ENCODE results near the gene PBX4.
"Not testable (repeated sequence)": the region's sequence is repeated elsewhere in the genome, so short reads cannot be mapped to it uniquely, and the experiment has no call there.

Gene PBX4

DNA sequence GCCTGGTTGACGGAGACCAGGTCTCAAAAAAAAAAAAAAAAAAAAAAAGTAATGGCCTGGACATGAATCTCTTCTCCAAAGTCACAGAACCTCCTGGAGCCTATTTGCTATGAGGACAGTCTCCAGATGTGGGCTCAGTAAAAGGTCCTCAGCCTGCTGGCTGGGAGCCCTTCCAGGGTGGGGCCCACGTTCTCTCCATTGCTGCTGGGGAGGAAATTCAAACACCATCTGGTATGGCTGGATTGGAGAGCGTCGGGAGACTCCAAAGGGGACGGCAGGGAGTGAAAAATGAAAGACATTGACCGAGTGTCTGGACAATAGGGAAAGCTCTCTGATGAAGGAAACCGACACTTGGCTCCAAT is 1.3 kb upstream of the PBX4 start:
- Histone ChIP-seq H3K4me2 (ENCODE audit: low read length) (no peak overlapping the region), H3K27me3 (ENCODE audit: control insufficient read depth, insufficient read depth, low read length) (no peaks in the 10 kb centered on the region), H3K36me3 (ENCODE audit: insufficient read depth, low read length) (no peaks in the 10 kb centered on the region), H3K4me3 (ENCODE audit: low read length) (no peak overlapping the region), H3K9me3 (replicated peaks; ENCODE audit: low read length) (no peaks in the 10 kb centered on the region), H3K9ac (ENCODE audit: low read depth, low read length) (no peak overlapping the region), H3K4me1 (ENCODE audit: control insufficient read depth, insufficient read depth, low read length) (no peaks in the 10 kb centered on the region)

GRCh38 chr19:19619181-19619848 is 828 bp upstream of the PBX4 start:
- H3K36me3 ChIP-seq (ENCODE audit: insufficient read depth, low read length) = no peaks in the 10 kb centered on the region
- no peaks in the 10 kb centered on the region for H3K4me1 ChIP-seq (ENCODE audit: control insufficient read depth, insufficient read depth, low read length)
- H3K9ac ChIP-seq (ENCODE audit: low read depth, low read length) = no peak overlapping the region
- H3K4me3 ChIP-seq (ENCODE audit: low read length) = peak overlapping the region; percentile 65
- H3K9me3 ChIP-seq (replicated peaks; ENCODE audit: low read length) = no peaks in the 10 kb centered on the region
- peak overlapping the region; percentile 73 for H3K4me2 ChIP-seq (ENCODE audit: low read length)
- H3K27me3 ChIP-seq (ENCODE audit: control insufficient read depth, insufficient read depth, low read length) = no peaks in the 10 kb centered on the region

DNA sequence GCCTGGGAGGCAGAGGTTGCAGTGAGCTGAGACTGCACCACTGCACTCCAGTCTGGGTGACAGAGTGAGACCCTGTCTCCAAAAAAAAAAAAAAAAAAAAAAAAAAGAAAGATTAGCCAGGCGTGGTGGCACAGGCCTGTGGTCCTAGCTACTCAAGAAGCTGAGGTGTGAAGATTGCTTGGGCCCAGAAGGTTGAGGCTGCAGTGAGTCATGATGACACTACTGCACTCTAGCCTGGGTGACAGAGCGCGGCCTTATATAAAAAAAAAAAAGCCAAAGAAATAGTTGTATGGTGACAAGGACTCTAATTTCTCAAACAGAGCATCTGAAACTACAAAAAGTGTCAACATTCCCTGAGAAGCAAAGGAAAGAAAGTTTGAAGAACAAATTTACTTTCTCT is 3.4 kb downstream of the PBX4 start:
- no peaks in the 10 kb centered on the region for H3K36me3 ChIP-seq (ENCODE audit: insufficient read depth, low read length)
- H3K4me2 ChIP-seq (ENCODE audit: low read length) = no peak overlapping the region
- H3K4me1 ChIP-seq (ENCODE audit: control insufficient read depth, insufficient read depth, low read length) = peaks cover 2% of the 10 kb centered on the region
- H3K27me3 ChIP-seq (ENCODE audit: control insufficient read depth, insufficient read depth, low read length) = no peaks in the 10 kb centered on the region
- no peak overlapping the region for H3K4me3 ChIP-seq (ENCODE audit: low read length)
- no peak overlapping the region for H3K9ac ChIP-seq (ENCODE audit: low read depth, low read length)
- no peaks in the 10 kb centered on the region for H3K9me3 ChIP-seq (replicated peaks; ENCODE audit: low read length)

- peaks cover 2% of the 10 kb centered on the region for H3K27me3 ChIP-seq (ENCODE audit: control insufficient read depth, insufficient read depth, low read length)
- no peak overlapping the region for H3K4me2 ChIP-seq (ENCODE audit: low read length)
- H3K4me3 ChIP-seq (ENCODE audit: low read length) = no peak overlapping the region
- H3K36me3 ChIP-seq (ENCODE audit: insufficient read depth, low read length) = no peaks in the 10 kb centered on the region
- no peak overlapping the region for H3K9ac ChIP-seq (ENCODE audit: low read depth, low read length)
- no peaks in the 10 kb centered on the region for H3K9me3 ChIP-seq (replicated peaks; ENCODE audit: low read length)
- peaks cover 2% of the 10 kb centered on the region for H3K4me1 ChIP-seq (ENCODE audit: control insufficient read depth, insufficient read depth, low read length)
Observed at GRCh38 chr19:19613506-19613905, 5.0 kb downstream of the PBX4 start.

DNA sequence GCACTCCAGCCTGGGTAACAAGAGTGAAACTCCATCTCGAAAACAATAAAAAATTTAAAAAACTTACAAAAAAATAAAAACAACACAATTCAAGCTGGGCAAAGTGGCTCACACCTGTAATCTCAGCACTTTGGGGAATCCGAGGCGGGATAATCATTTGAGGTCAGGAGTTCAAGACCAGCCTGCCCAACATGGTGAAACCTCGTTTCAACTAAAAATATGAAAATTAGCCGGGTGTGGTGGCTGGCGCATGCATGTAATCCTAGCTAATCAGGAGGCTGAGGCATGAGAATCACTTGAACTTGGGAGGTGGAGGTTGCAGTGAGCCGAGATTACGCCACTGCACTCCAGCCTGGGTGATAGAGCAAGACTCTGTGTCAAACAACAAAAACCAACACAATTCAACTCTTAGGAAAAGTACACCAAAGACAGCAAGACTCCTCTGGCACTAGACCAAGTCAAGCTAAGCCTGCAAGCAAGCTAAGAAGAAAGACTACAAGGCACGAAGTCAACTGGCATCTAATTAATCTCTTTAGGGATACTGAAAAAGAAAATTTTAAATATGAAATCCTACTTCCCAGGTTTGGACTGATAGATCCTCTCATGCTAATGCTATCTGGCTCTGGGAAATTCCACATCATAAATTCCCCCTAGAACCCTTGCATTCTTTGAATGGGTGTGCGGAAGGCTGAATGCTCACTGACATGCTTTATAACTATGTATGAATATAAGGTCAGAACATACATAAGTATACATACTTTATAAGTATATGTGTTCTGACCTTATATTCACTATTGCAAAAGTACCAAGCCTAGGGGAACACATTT is 7.9 kb downstream of the PBX4 start:
- peaks cover 2% of the 10 kb centered on the region for H3K4me1 ChIP-seq (ENCODE audit: control insufficient read depth, insufficient read depth, low read length)
- H3K9ac ChIP-seq (ENCODE audit: low read depth, low read length) = no peak overlapping the region
- no peaks in the 10 kb centered on the region for H3K9me3 ChIP-seq (replicated peaks; ENCODE audit: low read length)

GRCh38 chr19:19606686-19607085 is 11.8 kb downstream of the PBX4 start:
- H3K9me3 ChIP-seq (replicated peaks; ENCODE audit: low read length); H3K4me2 ChIP-seq (ENCODE audit: low read length); H3K36me3 ChIP-seq (ENCODE audit: insufficient read depth, low read length); H3K9ac ChIP-seq (ENCODE audit: low read depth, low read length); H3K27me3 ChIP-seq (ENCODE audit: control insufficient read depth, insufficient read depth, low read length); H3K4me3 ChIP-seq (ENCODE audit: low read length); H3K4me1 ChIP-seq (ENCODE audit: control insufficient read depth, insufficient read depth, low read length): not testable (repeated sequence)

More for the DNA sequence above, 7.9 kb downstream of the PBX4 start:
- H3K4me2 ChIP-seq (ENCODE audit: low read length) = no peak overlapping the region
- H3K4me3 ChIP-seq (ENCODE audit: low read length) = no peak overlapping the region
- no peaks in the 10 kb centered on the region for H3K36me3 ChIP-seq (ENCODE audit: insufficient read depth, low read length)
- H3K27me3 ChIP-seq (ENCODE audit: control insufficient read depth, insufficient read depth, low read length) = peaks cover 7% of the 10 kb centered on the region

DNA sequence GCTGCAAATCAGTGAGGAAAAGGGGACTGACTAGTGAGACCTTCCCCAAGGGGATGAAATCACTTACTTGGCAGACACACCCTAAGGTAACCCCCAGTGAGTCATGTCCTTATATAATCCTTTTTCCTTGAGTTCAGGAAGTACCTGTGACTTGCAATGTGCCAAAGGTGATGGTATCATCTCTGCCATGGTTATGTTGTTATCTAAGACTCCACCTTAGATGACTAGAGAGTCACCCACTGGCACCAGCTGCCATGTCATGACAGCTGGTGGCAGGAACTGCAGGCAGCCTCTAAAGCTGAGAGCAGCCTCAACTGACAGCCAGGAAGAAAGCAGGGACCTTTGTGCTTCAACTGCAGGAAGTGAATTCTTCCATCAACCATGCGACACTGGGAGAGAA is 12.5 kb downstream of the PBX4 start:
- H3K9me3 ChIP-seq (replicated peaks; ENCODE audit: low read length) = no peaks in the 10 kb centered on the region
- no peak overlapping the region for H3K9ac ChIP-seq (ENCODE audit: low read depth, low read length)
- H3K36me3 ChIP-seq (ENCODE audit: insufficient read depth, low read length) = no peaks in the 10 kb centered on the region
- H3K27me3 ChIP-seq (ENCODE audit: control insufficient read depth, insufficient read depth, low read length) = peaks cover 7% of the 10 kb centered on the region
- no peak overlapping the region for H3K4me3 ChIP-seq (ENCODE audit: low read length)
- H3K4me1 ChIP-seq (ENCODE audit: control insufficient read depth, insufficient read depth, low read length) = no peaks in the 10 kb centered on the region
- no peak overlapping the region for H3K4me2 ChIP-seq (ENCODE audit: low read length)

GRCh38 chr19:19602713-19603324 is 15.7 kb downstream of the PBX4 start:
- H3K9ac ChIP-seq (ENCODE audit: low read depth, low read length) = no peak overlapping the region
- H3K36me3 ChIP-seq (ENCODE audit: insufficient read depth, low read length) = no peaks in the 10 kb centered on the region
- no peaks in the 10 kb centered on the region for H3K4me1 ChIP-seq (ENCODE audit: control insufficient read depth, insufficient read depth, low read length)
- no peak overlapping the region for H3K4me3 ChIP-seq (ENCODE audit: low read length)
- H3K27me3 ChIP-seq (ENCODE audit: control insufficient read depth, insufficient read depth, low read length) = peaks cover 5% of the 10 kb centered on the region
- no peak overlapping the region for H3K4me2 ChIP-seq (ENCODE audit: low read length)
- no peaks in the 10 kb centered on the region for H3K9me3 ChIP-seq (replicated peaks; ENCODE audit: low read length)

- peaks cover 6% of the 10 kb centered on the region for H3K27me3 ChIP-seq (ENCODE audit: control insufficient read depth, insufficient read depth, low read length)
- H3K9me3 ChIP-seq (replicated peaks; ENCODE audit: low read length) = no peaks in the 10 kb centered on the region
- no peak overlapping the region for H3K9ac ChIP-seq (ENCODE audit: low read depth, low read length)
- H3K4me1 ChIP-seq (ENCODE audit: control insufficient read depth, insufficient read depth, low read length) = no peaks in the 10 kb centered on the region
- no peak overlapping the region for H3K4me2 ChIP-seq (ENCODE audit: low read length)
- no peak overlapping the region for H3K4me3 ChIP-seq (ENCODE audit: low read length)
- no peaks in the 10 kb centered on the region for H3K36me3 ChIP-seq (ENCODE audit: insufficient read depth, low read length)
Observed at GRCh38 chr19:19602136-19602712, 16.3 kb downstream of the PBX4 start.

DNA sequence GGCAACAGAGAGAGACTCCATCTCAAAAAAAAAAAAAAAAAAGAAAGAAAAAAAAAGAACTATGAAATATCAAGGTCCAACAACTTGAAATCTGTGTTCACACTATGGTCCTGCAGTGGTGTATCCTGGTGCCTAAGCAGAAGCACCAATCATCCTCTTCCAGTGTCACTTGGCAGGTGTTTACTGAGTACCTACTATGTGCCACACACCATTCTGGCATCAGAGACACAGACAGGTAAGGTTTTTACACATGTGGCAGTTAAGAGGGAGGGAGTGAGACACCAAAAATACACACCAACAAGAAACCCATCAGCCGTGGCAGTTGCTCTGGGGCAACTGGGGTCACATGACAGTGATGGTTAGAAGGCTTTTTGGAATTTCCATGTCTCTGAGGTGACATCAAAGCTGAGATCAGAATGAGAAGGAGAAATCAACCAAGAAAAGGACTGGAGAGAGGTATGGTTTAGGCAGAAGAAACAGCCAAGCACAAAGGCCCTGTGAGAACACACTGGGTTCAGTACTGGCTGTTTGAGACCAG is 17.6 kb downstream of the PBX4 start:
- no peaks in the 10 kb centered on the region for H3K36me3 ChIP-seq (ENCODE audit: insufficient read depth, low read length)

DNA sequence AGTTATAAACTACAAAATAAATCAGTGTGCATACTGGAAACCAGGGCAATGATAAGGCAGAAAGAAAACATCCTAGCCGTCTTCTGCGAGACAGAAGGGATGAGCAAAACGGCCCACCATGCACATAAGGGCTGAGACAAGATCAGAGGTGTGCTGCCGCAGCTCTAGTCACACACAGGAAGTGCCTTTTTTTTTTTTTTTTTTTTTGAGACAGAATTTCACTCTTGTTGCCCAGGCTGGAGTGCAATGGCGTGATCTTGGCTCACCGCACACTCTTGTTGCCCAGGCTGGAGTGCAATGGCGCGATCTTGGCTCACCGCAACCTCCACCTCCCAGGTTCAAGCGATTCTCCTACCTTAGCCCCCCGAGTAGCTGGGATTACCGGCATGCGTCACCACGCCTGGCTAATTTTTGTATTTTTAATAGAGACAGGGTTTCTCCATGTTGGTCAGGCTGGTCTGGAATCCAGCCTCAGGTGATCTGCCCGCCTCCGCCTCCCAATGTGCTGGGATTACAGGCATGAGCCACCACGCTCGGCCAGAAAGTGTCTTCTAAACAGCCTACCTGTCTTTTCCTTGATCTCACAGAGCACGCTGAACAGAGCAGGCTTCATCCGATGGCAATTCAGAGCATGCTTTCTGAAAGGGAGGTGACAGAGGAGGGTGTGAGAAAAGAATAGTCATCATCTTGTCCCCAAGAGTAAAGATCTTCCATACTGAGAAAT is 19.6 kb downstream of the PBX4 start:
- H3K4me3 ChIP-seq (ENCODE audit: low read length); H3K9me3 ChIP-seq (replicated peaks; ENCODE audit: low read length); H3K4me1 ChIP-seq (ENCODE audit: control insufficient read depth, insufficient read depth, low read length); H3K4me2 ChIP-seq (ENCODE audit: low read length); H3K27me3 ChIP-seq (ENCODE audit: control insufficient read depth, insufficient read depth, low read length); H3K36me3 ChIP-seq (ENCODE audit: insufficient read depth, low read length); H3K9ac ChIP-seq (ENCODE audit: low read depth, low read length): not testable (repeated sequence)

More for the DNA sequence above, 17.6 kb downstream of the PBX4 start:
- no peak overlapping the region for H3K9ac ChIP-seq (ENCODE audit: low read depth, low read length)
- no peaks in the 10 kb centered on the region for H3K4me1 ChIP-seq (ENCODE audit: control insufficient read depth, insufficient read depth, low read length)
- H3K27me3 ChIP-seq (ENCODE audit: control insufficient read depth, insufficient read depth, low read length) = peaks cover 6% of the 10 kb centered on the region
- H3K4me2 ChIP-seq (ENCODE audit: low read length) = no peak overlapping the region
- no peaks in the 10 kb centered on the region for H3K9me3 ChIP-seq (replicated peaks; ENCODE audit: low read length)
- H3K4me3 ChIP-seq (ENCODE audit: low read length) = no peak overlapping the region
